Neural progenitor cell (in vitro differentiated cells): Measurements from ENCODE around the gene C4orf50. TPM values are rescaled to one million over a fixed set of nuclear protein-coding genes. Genes with fewer than 3 reads are reported as not detected.
A peak's percentile ranks its signal among the peaks of the same experiment; 100 is the strongest.

Experiments
- DNase-seq: peaks from one replicate; pipeline ENCODE4 v3.0.0-alpha.2; 2016; ENCODE audit warnings: low spot score
- H2AFZ ChIP-seq: fragments of 200-600 bp; sonication (generic); replicated peaks from 2 replicates; pipeline ENCODE4 v1.6.1; 2016; ENCODE audit warnings: antibody characterized with exemption
- H3F3A ChIP-seq: fragments of 200-600 bp; sonication (generic); 2 replicates; pipeline ENCODE4 v1.6.1; 2016; ENCODE audit warnings: antibody characterized with exemption, low read depth
- H3K27ac ChIP-seq: fragments of 200-600 bp; sonication (generic); 2 replicates; pipeline ENCODE4 v1.5.1; 2016; ENCODE audit warnings: mild to moderate bottlenecking
- H3K27me3 ChIP-seq: fragments of 200-600 bp; sonication (generic); 2 replicates; pipeline ENCODE4 v1.6.1; 2016; ENCODE audit warnings: mild to moderate bottlenecking, moderate library complexity
- H3K36me3 ChIP-seq: fragments of 200-600 bp; sonication (generic); 2 replicates; pipeline ENCODE4 v1.5.1; 2016
- H3K4me1 ChIP-seq: fragments of 200-600 bp; sonication (generic); 2 replicates; pipeline ENCODE4 v1.6.1; 2016; ENCODE audit warnings: mixed run types
- H3K4me2 ChIP-seq: fragments of 200-600 bp; sonication (generic); 2 replicates; pipeline ENCODE4 v1.6.1; 2016
- H3K4me3 ChIP-seq: fragments of 200-600 bp; sonication (generic); 2 replicates; pipeline ENCODE4 v1.5.1; 2016
- H3K79me2 ChIP-seq: fragments of 200-600 bp; sonication (generic); 2 replicates; pipeline ENCODE4 v1.6.1; 2016; ENCODE audit warnings: low read depth
- H3K9ac ChIP-seq: fragments of 200-600 bp; sonication (generic); 2 replicates; pipeline ENCODE4 v1.6.1; 2016
- H3K9me3 ChIP-seq: fragments of 200-600 bp; sonication (generic); 2 replicates; pipeline ENCODE4 v1.5.1; 2016; ENCODE audit warnings: low read depth
- H4K20me1 ChIP-seq: fragments of 200-600 bp; sonication (generic); 2 replicates; pipeline ENCODE4 v1.6.1; 2016; ENCODE audit warnings: low read depth
- H3K27ac Mint-ChIP-seq: 3 replicates; pipeline ENCODE4 v1.8.0; 2021; ENCODE audit warnings: mixed read lengths
- H3K27me3 Mint-ChIP-seq: 2 replicates; pipeline ENCODE4 v1.8.0; 2022; ENCODE audit warnings: low read depth, mild to moderate bottlenecking, inconsistent platforms, moderate library complexity, mixed read lengths; ENCODE audit not compliant: insufficient read depth
- H3K36me3 Mint-ChIP-seq: 3 replicates; pipeline ENCODE4 v1.8.0; 2021; ENCODE audit warnings: mixed read lengths
- H3K4me1 Mint-ChIP-seq: 3 replicates; pipeline ENCODE4 v1.8.0; 2021; ENCODE audit warnings: mixed read lengths
- H3K4me3 Mint-ChIP-seq: 3 replicates; pipeline ENCODE4 v1.8.0; 2021; ENCODE audit warnings: mild to moderate bottlenecking, moderate library complexity, mixed read lengths
- H3K9me3 Mint-ChIP-seq: 3 replicates; pipeline ENCODE4 v1.8.0; 2020; ENCODE audit warnings: mixed read lengths
- EZH2 ChIP-seq: fragments of 200-600 bp; sonication (generic); IDR thresholded peaks from 2 replicates; pipeline ENCODE4 v1.6.1; 2017; ENCODE audit warnings: antibody characterized with exemption, mild to moderate bottlenecking, moderate library complexity
- EZH2phosphoT487 ChIP-seq: fragments of 200-600 bp; sonication (generic); IDR thresholded peaks from 2 replicates; pipeline ENCODE4 v1.6.1; 2017; ENCODE audit warnings: antibody characterized with exemption
- total RNA-seq: library from RNA; depleted of rRNA; stranded (reverse); fragments of >200 nt; gene quantifications from 2 replicates; pipeline ENCODE4 v1.2.3, GENCODE V29; 2015; ENCODE audit warnings: low replicate concordance
- TF ChIP-seq, protein P1 (sequence below): fragments of 200-600 bp; sonication (generic); IDR thresholded peaks from 2 replicates; pipeline ENCODE4 v1.5.1; 2017; ENCODE audit warnings: antibody characterized with exemption, mild to moderate bottlenecking

The C4orf50 gene
- total RNA-seq, 1 donor from 2014 or later = 0.32 TPM

DNA sequence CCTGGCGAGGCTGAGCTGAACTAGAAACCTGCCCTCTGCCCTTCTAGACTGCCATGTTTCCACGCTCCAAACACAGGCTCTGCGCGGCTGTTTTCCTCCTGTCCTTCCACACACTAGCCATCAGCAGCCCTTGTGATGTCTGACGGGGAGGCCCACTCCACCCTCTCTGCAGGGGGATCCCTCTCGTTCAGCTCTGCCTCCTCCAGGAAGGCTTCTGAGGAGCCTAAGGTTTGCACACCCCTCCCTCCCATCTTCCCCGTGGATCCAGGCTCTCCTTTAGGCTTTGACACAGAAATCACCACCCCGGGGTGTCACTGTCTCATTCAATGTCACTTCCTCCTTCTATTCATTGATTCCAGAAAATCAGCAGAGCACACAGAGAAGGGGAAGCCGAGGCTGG, 86.7 kb downstream of the C4orf50 start:
- Histone ChIP-seq H2AFZ (no peak overlapping the region), H3F3A (no peaks in the 10 kb centered on the region), H3K4me3 (no peak overlapping the region), H3K27ac (no peak overlapping the region), H3K4me2 (no peak overlapping the region), H4K20me1 (no peaks in the 10 kb centered on the region), H3K9me3 (no peaks in the 10 kb centered on the region), H3K27me3 (peaks cover 42% of the 10 kb centered on the region), H3K36me3 (no peaks in the 10 kb centered on the region), H3K4me1 (no peaks in the 10 kb centered on the region), H3K79me2 (no peaks in the 10 kb centered on the region), H3K9ac (no peak overlapping the region)
- H3K9me3 Mint-ChIP-seq = no peaks in the 10 kb centered on the region
- H3K4me3 Mint-ChIP-seq = peak overlapping the region; percentile 25
- TF ChIP-seq EZH2phosphoT487 (no peak), EZH2 (no peak)
- TF ChIP-seq, protein P1, sequence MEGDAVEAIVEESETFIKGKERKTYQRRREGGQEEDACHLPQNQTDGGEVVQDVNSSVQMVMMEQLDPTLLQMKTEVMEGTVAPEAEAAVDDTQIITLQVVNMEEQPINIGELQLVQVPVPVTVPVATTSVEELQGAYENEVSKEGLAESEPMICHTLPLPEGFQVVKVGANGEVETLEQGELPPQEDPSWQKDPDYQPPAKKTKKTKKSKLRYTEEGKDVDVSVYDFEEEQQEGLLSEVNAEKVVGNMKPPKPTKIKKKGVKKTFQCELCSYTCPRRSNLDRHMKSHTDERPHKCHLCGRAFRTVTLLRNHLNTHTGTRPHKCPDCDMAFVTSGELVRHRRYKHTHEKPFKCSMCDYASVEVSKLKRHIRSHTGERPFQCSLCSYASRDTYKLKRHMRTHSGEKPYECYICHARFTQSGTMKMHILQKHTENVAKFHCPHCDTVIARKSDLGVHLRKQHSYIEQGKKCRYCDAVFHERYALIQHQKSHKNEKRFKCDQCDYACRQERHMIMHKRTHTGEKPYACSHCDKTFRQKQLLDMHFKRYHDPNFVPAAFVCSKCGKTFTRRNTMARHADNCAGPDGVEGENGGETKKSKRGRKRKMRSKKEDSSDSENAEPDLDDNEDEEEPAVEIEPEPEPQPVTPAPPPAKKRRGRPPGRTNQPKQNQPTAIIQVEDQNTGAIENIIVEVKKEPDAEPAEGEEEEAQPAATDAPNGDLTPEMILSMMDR = no peak
- H3K27me3 Mint-ChIP-seq = peaks cover 10% of the 10 kb centered on the region
- DNase-seq = no peak
- peak overlapping the region; percentile 39 for H3K27ac Mint-ChIP-seq
- peaks cover 22% of the 10 kb centered on the region for H3K4me1 Mint-ChIP-seq
- H3K36me3 Mint-ChIP-seq = no peaks in the 10 kb centered on the region

DNA sequence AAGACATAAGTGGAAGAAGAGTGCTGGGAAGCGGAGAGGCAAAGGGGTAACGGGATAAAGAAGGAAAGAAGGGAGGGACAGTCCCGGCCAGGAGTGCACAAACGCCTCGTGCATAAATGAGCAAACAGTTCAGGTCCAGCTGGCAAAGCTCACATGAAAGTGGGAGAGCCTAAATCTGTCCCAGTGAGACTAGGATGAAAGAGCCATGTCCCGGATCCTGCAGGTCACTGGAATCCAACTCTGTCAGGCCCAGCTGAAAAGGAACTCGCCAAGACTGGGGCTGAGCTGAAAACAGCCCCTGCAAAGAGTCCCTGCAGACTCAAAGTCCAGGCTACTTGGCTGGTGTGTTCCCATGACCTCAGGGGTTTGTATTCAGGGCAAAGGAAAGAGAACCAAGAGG, 87.4 kb downstream of the C4orf50 start:
- Histone ChIP-seq H3K9me3 (no peaks in the 10 kb centered on the region), H2AFZ (no peak overlapping the region), H3K27me3 (peaks cover 39% of the 10 kb centered on the region), H3K27ac (no peak overlapping the region), H3F3A (no peaks in the 10 kb centered on the region), H3K4me1 (no peaks in the 10 kb centered on the region), H3K36me3 (no peaks in the 10 kb centered on the region), H4K20me1 (no peaks in the 10 kb centered on the region), H3K4me3 (no peak overlapping the region), H3K4me2 (no peak overlapping the region), H3K9ac (no peak overlapping the region), H3K79me2 (no peaks in the 10 kb centered on the region)
- H3K4me1 Mint-ChIP-seq = peaks cover 25% of the 10 kb centered on the region
- H3K9me3 Mint-ChIP-seq = no peaks in the 10 kb centered on the region
- peaks cover 10% of the 10 kb centered on the region for H3K27me3 Mint-ChIP-seq
- no peaks in the 10 kb centered on the region for H3K36me3 Mint-ChIP-seq
- TF ChIP-seq EZH2 (no peak), EZH2phosphoT487 (no peak)
- TF ChIP-seq, protein P1 = no peak
- H3K4me3 Mint-ChIP-seq = no peak overlapping the region
- H3K27ac Mint-ChIP-seq = no peak overlapping the region
- no peak for DNase-seq

DNA sequence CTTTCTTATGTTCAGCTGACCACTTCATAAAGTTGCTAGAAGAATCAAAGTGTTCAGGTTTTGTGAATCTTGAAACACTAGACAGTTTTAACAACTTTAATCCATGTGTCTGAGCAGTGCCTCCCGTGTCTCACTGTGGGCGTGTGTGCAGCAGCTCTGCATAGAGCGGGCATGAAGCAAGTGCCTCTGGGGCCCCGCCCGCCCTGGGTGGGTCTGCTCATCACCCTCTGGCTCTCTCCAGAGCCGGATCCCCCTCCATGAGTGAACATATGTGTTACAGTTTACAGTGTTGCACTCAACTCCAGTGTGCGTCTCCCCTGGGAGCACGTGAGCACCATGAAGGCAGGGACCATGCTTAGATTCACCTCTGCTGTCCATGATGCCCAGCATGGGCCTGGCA, 87.8 kb downstream of the C4orf50 start:
- Histone ChIP-seq H3K79me2 (no peaks in the 10 kb centered on the region), H3K9me3 (no peaks in the 10 kb centered on the region), H3K4me2 (no peak overlapping the region), H3K4me1 (no peaks in the 10 kb centered on the region), H3K27ac (no peak overlapping the region), H3K4me3 (no peak overlapping the region), H4K20me1 (no peaks in the 10 kb centered on the region), H3K9ac (no peak overlapping the region), H3F3A (no peaks in the 10 kb centered on the region), H2AFZ (no peak overlapping the region), H3K27me3 (peaks cover 38% of the 10 kb centered on the region), H3K36me3 (no peaks in the 10 kb centered on the region)
- no peak for DNase-seq
- TF ChIP-seq, protein P1 = no peak
- H3K36me3 Mint-ChIP-seq = no peaks in the 10 kb centered on the region
- H3K27ac Mint-ChIP-seq = no peak overlapping the region
- no peaks in the 10 kb centered on the region for H3K9me3 Mint-ChIP-seq
- no peak overlapping the region for H3K4me3 Mint-ChIP-seq
- H3K4me1 Mint-ChIP-seq = peaks cover 29% of the 10 kb centered on the region
- peaks cover 10% of the 10 kb centered on the region for H3K27me3 Mint-ChIP-seq
